Mucosa of gallbladder (tissue), 1 donor: Measurements from ENCODE around the gene EME2. TPM values are rescaled to one million over a fixed set of nuclear protein-coding genes. Genes with fewer than 3 reads are reported as not detected.

Source experiments
- DNase-seq: peaks from one replicate; pipeline ENCODE4 v3.0.0-alpha.2; 2020; ENCODE audit warnings: low spot score
- total RNA-seq: library from RNA; stranded (reverse); gene quantifications from one replicate; pipeline ENCODE4 v1.2.1, GENCODE V29; 2021
- donor health status: DM: no; HTN: no; CAD: no.

Gene EME2
- total RNA-seq, 1 donor from 2014 or later, result 31.9 TPM

DNA sequence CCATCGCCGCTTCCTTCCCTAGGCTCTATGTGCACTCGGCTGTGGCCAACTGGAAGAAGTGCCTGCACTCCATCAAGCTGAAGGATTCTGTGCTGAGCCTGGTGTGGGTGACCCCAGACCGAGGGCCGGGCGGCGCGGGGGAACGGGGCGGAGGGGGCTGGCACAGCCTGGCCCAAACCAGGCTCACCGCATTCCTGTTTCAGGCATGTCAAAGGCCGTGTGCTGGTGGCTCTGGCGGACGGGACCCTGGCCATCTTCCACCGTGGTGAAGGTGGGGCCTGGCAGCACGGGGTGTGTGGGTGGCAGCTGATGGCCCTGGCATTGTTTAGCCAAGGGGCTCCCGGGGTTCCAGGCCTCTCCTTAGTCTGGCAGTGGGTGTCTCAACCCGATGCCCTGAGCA is 5.9 kb upstream of the EME2 start:
- DNase-seq, result no peak

DNA sequence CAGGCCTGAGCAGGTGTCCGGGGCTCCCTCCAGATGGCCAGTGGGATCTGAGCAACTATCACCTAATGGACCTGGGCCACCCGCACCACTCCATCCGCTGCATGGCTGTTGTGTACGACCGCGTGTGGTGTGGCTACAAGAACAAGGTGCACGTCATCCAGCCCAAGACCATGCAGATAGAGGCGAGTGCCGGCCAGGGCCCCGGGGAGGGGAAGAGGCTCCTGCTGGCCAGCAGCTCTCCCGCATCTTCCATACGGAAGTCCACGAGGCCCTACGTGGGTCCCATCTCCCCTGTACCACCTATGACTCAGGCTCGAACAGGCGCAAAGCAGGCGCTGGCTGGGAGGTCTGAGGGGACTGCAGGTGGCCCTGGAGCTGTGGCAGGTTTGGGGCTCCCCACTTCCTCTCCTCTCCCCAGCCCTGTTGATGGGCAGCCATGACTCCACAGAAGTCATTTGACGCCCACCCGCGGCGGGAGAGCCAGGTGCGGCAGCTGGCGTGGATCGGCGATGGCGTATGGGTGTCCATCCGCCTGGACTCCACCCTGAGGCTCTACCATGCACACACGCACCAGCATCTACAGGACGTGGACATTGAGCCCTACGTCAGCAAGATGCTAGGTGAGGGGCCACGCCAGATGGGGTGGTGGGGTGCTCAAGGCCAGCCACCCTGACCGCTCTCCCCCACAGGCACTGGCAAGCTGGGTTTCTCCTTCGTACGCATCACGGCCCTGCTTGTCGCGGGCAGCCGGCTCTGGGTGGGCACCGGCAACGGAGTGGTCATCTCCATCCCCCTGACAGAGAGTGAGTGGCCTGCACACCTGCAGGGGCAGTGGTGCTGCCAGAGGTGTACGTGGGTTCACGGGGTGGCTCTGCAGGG is 5.3 kb upstream of the EME2 start:
- no peak for DNase-seq

DNA sequence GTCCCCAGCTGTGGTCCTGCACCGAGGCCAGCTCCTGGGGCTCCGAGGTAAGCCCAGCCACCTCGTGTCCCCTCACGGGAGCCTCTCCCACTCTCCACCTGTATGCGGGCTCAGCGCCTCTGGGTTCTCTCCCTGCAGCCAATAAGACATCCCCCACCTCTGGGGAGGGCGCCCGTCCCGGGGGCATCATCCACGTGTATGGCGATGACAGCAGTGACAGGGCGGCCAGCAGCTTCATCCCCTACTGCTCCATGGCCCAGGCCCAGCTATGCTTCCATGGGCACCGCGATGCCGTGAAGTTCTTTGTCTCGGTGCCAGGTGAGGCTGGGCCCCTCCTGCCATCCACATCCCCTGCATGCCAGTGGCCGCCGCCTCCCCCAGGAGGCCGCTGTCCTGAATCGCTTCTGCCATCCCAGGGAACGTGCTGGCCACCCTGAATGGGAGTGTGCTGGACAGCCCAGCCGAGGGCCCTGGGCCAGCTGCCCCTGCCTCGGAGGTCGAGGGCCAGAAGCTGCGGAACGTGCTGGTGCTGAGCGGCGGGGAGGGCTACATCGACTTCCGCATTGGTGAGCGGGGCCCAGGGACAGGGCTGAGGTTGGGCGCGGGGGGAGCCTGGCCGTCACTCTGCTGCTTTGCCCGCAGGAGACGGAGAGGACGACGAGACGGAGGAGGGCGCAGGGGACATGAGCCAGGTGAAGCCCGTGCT is 4.4 kb upstream of the EME2 start:
- DNase-seq, result no peak

DNA sequence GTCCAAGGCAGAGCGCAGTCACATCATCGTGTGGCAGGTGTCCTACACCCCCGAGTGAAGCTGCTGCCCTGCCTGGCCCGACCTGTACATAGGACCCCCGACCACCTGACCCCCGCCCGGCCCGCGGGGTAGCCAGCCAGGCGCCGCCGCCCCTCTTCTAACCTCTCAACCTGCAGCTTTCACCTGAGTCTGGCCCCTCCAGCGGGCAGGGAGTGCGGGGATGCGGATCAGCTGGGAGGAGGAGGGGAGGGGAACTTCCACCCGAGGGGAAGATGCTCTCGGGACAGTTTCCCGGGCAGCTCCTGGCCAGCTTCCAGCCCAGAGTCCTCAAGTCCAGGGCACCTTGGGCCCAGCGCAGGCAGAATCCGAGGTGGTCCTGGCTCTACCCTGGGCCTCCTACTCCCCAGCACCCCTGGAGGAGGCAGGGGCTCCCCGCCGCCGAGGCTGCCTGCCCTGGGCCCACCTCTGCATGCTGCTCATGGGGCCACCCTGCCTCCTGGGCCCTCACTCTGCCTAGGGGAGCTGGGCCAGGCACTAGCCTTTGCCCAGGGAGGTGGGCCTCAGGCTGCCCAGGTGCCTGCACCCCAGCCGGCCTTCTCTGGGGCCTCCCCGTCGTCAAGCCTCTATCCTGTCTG is 3.7 kb upstream of the EME2 start:
- DNase-seq, result no peak

GRCh38 chr16:1769402-1770300 is 3.0 kb upstream of the EME2 start:
- DNase-seq, result no peak

DNA sequence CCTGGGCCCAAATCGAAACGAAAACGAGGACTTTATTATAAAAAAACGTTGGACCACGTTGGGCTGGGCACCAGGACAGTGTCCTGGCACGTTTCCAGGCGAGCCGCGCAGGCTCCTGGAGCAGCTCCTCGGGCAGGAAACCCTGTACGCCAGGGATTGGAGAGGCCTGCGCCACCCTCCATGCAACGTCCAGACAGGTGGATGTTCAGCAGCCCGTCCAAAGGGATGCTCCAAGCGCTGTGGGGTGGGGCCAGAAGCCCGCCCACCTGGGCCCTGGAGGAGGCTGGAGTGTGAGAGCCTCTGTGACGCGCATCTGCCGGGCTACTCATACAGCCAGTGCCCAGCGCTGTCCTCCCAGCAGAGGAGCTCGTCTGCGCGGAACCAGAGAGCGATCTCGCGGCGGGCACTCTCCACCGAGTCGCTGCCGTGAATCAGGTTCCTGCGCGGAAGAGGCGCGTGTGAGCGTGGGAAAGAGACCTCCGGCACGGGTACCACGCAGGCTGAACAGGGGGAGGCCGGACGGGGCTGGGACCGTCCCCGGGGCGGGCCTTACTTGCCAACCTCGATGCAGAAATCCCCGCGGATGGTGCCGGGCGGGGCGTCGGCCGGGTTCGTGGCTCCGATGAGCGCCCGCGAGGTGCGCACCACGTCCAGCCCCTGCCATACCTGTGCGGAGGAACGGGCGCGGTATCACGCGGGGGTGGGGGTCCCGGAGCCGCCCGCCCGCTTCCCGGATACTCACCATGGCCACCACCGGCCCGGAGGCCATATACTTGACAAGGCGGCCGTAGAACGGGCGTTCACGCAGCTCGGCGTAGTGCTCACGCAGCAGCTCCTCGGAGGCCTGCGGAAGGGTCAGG is 2.1 kb upstream of the EME2 start:
- DNase-seq, result peak; percentile 69

DNA sequence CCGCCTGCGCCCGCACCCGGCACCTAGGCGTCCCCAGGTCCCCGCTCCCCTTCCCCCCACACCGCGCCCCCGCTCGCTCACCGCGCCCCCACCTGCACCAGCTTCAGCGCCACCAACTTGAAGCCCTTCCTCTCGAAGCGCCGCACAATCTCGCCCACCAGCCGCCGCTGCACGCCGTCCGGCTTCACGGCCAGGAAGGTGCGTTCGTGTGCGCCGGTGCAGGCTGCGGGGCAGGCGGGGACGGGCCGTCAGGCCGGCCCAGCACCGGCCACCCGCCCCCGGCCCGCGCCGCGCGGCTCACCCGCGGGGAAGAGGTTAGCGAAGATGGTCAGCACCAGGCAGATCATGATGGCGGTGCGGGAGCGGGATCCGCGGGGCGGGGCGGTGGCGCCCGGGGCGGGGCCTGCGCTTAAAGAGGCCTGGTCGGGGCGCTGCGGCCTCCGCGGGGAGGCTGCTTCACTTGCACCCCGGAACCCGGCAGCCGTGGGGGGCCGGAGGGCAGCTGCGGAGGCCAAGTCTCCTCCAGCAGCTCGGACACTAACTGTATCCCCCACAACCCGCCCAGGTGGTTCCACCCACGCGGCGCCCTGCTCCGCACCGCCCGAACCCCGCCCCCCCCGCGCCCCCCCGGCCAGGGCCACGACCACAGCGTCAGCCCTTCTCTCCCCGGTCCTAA is 1.3 kb upstream of the EME2 start, which contains the start of gene NME3:
Gene NME3, minus strand, starts transcription at position 356 of the 676 bp plus-strand sequence. Its CDS starts 9 bp downstream, at position 347.
- DNase-seq, result peak; percentile 80

DNA sequence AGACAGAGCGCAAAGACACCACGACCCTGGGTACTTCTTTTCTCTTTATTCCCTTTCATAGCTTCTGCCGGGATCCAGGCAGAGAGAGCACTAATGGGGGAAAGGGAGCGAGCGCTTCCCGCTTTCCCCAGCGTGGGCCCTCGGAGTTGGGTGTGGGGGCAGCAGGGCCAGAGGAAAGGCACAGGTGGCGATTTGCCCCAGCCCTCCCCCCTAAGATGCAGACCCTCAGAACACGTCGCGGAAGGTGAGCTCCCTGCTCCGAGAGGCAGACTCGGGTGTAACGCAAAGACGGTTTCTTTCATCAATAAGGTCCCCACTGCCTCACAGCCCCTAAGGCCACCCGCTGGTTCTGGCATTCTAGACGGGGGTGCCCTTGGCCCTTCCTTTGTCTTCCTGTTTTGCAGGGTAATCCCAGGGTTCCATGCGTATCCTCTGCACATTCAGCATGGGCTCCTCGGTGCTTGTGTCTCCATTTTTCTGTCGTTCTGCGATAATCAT is 697 bp upstream of the EME2 start:
- DNase-seq, result no peak

DNA sequence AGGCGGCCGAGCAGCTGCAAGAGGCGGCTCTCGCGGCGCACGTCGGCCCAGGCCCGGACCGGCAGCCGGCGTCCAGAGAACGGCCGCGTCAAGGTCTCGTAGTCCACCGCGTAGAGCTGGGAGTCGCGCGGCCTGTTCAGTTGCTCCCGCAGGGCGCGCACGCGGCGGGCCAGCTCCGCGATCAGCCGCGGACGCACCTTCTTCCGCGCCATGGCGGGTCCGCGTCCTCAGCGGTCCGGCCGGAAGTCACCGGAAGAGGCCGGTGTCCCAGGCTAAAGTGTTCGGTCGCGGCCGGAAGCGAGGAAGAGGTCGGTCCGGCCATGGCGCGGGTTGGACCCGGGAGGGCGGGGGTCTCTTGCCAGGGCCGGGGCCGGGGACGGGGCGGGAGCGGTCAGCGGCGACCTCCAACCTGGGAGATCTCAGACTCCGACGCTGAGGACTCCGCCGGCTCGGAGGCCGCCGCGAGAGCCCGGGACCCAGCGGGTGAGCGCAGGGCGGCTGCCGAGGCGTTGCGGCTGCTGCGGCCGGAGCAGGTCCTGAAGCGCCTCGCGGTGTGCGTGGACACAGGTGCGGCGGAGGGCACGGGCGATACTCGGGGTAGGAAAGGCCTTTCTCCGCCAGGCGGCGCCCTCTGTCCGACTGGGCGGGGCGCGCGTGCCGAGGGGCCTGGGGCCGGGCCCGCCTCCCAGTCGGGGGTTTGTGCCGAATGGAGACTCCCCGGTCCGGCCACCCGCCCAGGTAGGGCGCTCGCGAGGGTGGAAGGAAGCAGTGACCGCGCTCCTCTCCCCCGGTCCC is 495 bp downstream of the EME2 start, which contains the start of gene MRPS34:
Gene MRPS34, minus strand, starts transcription at position 227 of the 795 bp plus-strand sequence. Its CDS starts 15 bp downstream, at position 212.
- peak; percentile 80 for DNase-seq

DNA sequence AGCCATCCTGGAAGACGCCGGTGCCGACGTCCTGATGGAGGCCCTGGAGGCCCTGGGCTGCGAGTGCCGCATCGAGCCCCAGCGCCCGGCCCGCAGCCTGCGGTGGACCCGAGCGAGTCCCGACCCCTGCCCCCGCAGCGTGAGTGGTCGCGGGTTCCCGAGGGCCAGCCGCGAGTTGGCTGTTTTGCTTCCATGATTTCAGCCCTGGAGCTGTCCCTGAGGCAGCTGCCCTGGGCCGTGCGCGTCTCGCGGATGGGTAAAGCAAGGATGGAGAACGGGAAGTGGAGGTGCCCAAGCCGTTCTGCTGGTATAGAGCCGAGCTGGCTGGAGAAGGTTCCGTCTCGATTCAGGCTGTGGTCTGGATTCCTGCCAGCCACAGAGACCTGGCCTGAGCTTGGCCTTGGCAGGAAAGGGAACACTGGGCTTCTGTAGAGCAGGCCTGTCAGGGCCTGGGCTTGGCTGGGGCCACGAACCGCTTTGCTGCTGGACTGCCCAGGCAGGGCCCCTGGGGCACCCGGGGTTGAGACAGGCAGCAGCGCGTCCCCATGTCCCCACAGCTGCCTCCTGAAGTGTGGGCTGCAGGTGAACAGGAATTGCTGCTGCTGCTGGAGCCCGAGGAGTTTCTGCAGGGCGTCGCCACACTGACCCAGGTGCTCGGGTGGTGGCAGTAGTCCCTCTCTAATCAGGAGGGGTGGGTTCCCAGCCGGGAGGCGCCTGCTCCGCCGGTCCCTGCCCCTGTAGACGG is 1.3 kb downstream of the EME2 start:
- no peak for DNase-seq

- DNase-seq, result no peak
These were observed 1.8 kb downstream of the EME2 start for GRCh38 chr16:1774448-1774780.

- no peak for DNase-seq
These were observed 2.6 kb downstream of the EME2 start for GRCh38 chr16:1775006-1775845.

DNA sequence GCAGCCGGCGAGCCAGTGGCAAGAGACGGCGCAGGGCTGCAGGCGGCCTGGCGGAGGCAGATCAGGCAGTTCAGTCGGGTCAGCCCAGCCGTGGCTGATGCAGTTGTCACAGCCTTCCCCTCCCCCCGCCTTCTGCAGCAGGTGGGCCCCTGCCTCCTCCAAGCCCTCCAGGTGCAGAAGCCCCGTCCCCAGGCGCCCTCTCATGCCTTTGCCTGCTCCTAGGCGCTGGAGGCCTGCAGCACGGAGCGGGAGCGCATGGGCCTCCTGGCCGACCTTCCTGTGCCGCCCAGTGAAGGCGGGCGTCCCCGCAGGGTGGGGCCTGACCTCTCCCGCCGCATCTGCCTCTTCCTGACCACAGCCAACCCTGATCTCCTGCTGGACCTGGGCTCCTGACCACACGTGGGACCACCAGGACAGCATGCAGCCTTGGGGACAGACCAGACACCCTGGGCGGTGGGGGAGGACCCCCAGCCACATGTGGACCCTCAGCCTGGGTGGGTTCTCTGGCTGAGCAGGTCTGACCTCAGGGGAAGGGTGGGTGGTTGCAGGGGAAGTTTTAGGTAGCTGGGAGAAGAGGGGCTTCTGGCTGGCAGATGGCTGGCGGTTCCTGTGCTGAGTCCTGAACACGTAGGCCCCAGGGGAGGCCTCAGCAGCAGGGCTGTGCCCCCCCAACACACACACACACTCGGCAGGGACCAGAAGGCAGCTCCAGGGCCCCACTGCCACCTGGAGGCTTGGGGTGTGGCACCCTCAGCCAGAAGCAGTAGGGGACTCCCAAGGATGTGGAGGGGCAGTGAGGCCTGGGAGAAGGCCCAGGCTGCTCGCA is 3.4 kb downstream of the EME2 start:
- no peak for DNase-seq

- no peak for DNase-seq
These were observed 4.0 kb downstream of the EME2 start for GRCh38 chr16:1776672-1776955.

GRCh38 chr16:1776991-1777374 is 4.4 kb downstream of the EME2 start:
- no peak for DNase-seq

DNA sequence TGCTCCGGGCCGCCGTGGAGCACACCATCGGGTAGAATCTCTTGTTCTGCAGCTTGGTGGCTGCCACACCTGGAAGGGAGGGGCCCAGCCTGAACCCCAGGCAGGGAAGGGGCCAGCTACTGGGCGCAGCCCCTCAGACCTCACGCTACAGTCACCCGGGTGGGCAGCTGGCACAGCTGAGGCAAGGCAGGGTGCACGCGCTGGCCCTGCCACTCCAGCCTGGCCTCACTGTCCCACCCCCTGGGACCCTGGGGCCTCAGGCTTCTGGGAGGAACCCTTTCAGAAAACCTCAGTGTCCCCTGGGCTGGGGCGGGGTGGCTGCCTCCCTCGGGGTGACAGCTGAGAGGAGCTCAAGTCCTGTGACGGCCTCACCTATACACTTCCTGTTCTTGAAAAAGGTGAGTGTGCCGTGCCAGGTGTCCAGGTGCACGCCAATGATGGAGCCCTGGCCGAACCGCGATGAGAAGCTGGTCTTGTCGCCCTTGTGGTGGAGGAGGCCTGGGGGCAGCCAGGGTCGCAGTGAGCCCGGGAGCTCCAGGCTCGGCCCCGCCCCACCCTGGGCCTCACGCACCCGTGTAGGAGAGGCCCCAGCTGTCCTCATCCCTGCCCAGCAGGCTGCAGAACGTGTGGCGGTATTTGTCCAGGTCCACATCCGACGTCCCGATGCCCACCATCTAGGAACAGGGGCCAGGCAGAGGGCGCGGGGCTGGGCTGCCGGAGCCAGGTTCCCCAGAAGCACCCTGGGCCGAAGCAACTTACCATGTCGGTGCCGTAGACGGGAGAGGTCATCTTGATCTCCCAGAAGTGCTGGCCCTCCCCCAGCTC is 5.0 kb downstream of the EME2 start:
- DNase-seq, result no peak
